Measurements from ENCODE around the gene PRR23B.

The PRR23B gene

GRCh38 chr3:139005356-139005993 lies 15.3 kb downstream of the PRR23B start:
- H3K4me3 ChIP-seq (replicated peaks; ENCODE audit: low read depth, low read length), result no peak overlapping the region
- no peak for DNase-seq (ENCODE audit: low read depth)
- no peak for TF ChIP-seq CTCF (IDR thresholded peaks at IDR 0.05; ENCODE audit: low read length, missing control alignments)

DNA sequence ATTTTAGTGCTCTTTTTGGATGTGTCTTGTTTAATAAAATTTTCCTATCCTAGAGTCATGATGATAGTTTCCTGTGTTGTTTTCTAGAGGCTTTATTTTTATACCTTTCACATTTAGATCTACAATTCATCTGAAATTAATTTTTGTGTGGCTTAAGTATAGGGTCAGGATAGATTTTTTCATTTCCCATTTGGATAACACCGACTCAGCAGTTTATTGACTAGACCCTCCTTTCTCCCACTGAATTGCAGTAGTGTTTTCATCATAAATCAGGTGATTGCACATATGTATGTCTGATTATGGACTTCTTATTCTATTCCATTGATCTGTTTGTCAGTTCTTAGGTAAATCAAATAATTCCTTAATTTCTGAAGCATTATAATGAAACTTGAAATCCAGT lies 25.0 kb downstream of the PRR23B start:
- no peak overlapping the region for H3K4me3 ChIP-seq (replicated peaks; ENCODE audit: low read depth, low read length)
- TF ChIP-seq CTCF (IDR thresholded peaks at IDR 0.05; ENCODE audit: low read length, missing control alignments), result no peak
- DNase-seq (ENCODE audit: low read depth), result no peak

DNA sequence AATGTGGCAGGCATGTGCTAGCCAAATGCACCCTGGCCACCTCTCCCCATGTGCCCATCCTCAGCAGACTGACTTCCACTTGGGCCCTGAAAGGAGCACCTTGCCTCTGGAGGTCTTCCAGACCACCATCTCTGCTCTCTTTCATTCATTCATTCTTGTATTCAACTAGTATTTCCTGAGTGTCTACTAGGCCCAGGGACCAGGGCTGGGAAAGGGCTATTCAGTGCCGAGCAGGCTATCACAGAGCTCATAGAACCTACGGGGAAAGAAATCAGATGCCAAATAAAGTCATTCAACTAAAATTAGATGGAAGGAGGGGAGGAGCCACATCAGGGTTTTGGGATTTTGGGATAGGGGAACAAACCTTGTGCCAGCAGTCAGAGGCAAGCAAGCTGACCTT lies 33.5 kb downstream of the PRR23B start:
- TF ChIP-seq CTCF (IDR thresholded peaks at IDR 0.05; ENCODE audit: low read length, missing control alignments), result no peak
- no peak overlapping the region for H3K4me3 ChIP-seq (replicated peaks; ENCODE audit: low read depth, low read length)
- no peak for DNase-seq (ENCODE audit: low read depth)

- no peak for TF ChIP-seq CTCF (IDR thresholded peaks at IDR 0.05; ENCODE audit: low read length, missing control alignments)
- DNase-seq (ENCODE audit: low read depth), result no peak
- H3K4me3 ChIP-seq (replicated peaks; ENCODE audit: low read depth, low read length), result no peak overlapping the region
Observed at GRCh38 chr3:138985932-138986331, 34.8 kb downstream of the PRR23B start.

- no peak for DNase-seq (ENCODE audit: low read depth)
- H3K4me3 ChIP-seq (replicated peaks; ENCODE audit: low read depth, low read length), result no peak overlapping the region
- TF ChIP-seq CTCF (IDR thresholded peaks at IDR 0.05; ENCODE audit: low read length, missing control alignments), result no peak
Observed at GRCh38 chr3:138984816-138985215, 35.9 kb downstream of the PRR23B start.

DNA sequence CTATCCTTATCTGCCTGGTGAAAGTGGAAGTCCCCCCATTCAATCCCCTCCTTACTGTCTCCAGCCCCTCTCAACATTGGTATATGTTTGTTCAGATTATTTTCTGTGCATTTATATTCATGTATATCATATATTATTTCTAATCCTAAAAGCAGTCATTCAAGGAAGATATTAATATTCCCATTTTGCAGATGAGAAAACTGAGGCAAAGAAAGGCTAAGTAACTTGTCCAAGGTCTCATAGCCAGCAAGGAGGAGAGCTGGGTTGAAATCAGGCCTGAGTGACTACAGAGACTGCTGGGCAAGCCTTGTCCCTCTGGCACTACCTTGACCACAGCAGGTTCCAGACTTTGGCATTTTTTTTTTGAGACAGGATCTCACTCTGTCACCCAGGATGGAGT lies 44.7 kb downstream of the PRR23B start:
- no peak overlapping the region for H3K4me3 ChIP-seq (replicated peaks; ENCODE audit: low read depth, low read length)
- no peak for TF ChIP-seq CTCF (IDR thresholded peaks at IDR 0.05; ENCODE audit: low read length, missing control alignments)
- no peak for DNase-seq (ENCODE audit: low read depth)

DNA sequence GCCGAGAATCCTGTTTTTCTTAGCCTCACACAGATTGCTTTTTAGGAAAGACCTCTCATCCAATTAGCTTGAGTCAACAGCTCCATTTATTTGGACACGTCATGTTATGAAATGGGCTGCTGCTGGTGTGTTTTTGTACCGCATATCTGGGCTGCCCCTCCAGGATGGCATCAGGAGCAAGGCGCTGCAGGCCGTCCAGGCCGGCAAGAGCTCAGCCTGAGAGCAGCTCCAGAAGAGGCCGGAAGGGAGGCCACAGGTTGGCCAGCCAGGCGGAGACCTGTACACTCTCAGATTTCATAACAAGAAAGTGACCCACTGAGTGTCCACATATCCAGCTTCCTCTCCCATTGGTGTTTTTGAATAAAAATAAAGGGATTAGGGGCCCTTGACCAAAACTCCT lies 45.4 kb downstream of the PRR23B start:
- no peak for TF ChIP-seq CTCF (IDR thresholded peaks at IDR 0.05; ENCODE audit: low read length, missing control alignments)
- H3K4me3 ChIP-seq (replicated peaks; ENCODE audit: low read depth, low read length), result no peak overlapping the region
- no peak for DNase-seq (ENCODE audit: low read depth)
